ENCODE data around the gene DCAF11.

DCAF11 gene

GRCh38 chr14:24127673-24128072 is 13.1 kb downstream of the DCAF11 start:
- intact Hi-C loops (cut with DNase I; ENCODE audit: low total_unique reads) = no loop called here
- peaks cover 13 to 26% (median 13%) of the 10 kb centered on the region in 3 donors for H3K36me3 ChIP-seq
- H3K27me3 ChIP-seq = no peaks in the 10 kb centered on the region

DNA sequence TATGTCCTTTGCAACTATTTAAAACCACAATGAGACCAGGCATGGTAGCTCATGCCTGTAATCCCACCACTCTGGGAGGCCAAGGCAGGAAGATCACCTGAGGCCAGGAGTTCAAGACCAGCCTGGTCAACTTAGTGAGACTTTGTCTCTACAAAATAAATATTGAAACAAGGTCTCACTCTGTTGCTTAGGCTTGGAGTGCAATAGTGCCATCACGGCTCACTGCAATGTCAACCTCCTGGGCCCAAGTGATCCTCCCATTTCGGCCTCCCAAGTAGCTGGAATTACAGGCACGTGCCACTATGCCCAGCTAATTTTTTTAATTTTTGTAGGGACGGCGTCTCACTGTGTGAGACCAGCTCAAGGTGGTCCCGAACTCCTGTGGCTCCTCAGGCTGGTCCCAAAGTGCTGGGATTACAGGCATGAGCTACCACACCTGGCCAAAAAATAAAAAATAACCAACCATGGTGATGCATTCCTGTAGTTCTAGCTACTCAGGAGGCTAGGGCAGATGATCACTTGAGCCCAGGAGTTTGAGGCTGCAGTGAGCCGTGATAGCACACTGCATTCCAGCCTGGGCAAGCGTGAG is 14.9 kb downstream of the DCAF11 start:
- H3K4me1 ChIP-seq = peaks cover 0 to 9% (median 0%) of the 10 kb centered on the region in 4 donors
- no peaks in the 10 kb centered on the region for H3K9me3 ChIP-seq
- intact Hi-C loops (cut with DNase I; ENCODE audit: low total_unique reads) = no loop called here
- H3K27me3 ChIP-seq = no peaks in the 10 kb centered on the region
- peaks cover 0 to 8% (median 0%) of the 10 kb centered on the region in 3 donors for H3K36me3 ChIP-seq
- no peak overlapping the region for H3K4me3 ChIP-seq
- TF ChIP-seq, protein P1, sequence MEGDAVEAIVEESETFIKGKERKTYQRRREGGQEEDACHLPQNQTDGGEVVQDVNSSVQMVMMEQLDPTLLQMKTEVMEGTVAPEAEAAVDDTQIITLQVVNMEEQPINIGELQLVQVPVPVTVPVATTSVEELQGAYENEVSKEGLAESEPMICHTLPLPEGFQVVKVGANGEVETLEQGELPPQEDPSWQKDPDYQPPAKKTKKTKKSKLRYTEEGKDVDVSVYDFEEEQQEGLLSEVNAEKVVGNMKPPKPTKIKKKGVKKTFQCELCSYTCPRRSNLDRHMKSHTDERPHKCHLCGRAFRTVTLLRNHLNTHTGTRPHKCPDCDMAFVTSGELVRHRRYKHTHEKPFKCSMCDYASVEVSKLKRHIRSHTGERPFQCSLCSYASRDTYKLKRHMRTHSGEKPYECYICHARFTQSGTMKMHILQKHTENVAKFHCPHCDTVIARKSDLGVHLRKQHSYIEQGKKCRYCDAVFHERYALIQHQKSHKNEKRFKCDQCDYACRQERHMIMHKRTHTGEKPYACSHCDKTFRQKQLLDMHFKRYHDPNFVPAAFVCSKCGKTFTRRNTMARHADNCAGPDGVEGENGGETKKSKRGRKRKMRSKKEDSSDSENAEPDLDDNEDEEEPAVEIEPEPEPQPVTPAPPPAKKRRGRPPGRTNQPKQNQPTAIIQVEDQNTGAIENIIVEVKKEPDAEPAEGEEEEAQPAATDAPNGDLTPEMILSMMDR (IDR thresholded peaks at IDR 0.05) = no peak
- peak in 1 of 2 donors; percentile 31 for DNase-seq
- H3K27ac ChIP-seq = no peak overlapping the region

More at GRCh38 chr14:24127673-24128072, 13.1 kb downstream of the DCAF11 start:
- no peaks in the 10 kb centered on the region for H3K9me3 ChIP-seq
- DNase-seq = peak in 1 of 2 donors; percentile 1
- peaks cover 0 to 9% (median 0%) of the 10 kb centered on the region in 4 donors for H3K4me1 ChIP-seq
- no peak overlapping the region for H3K27ac ChIP-seq
- no peak overlapping the region for H3K4me3 ChIP-seq
- TF ChIP-seq, protein P1 (IDR thresholded peaks at IDR 0.05) = no peak

GRCh38 chr14:24130380-24130716 is 15.8 kb downstream of the DCAF11 start, which contains the start of gene FITM1:
FITM1 (plus strand) TSS chr14:24130659; CDS start chr14:24131564, 905 bp downstream.
- TF ChIP-seq, protein P1 (IDR thresholded peaks at IDR 0.05) = no peak
- Histone ChIP-seq H3K4me1 (peaks cover 0 to 10% (median 1%) of the 10 kb centered on the region in 4 donors), H3K4me3 (no peak within 1 kb of the TSS), H3K36me3 (peaks cover 0 to 6% (median 0%) of the 10 kb centered on the region in 3 donors), H3K27me3 (no peaks in the 10 kb centered on the region), H3K9me3 (no peaks in the 10 kb centered on the region), H3K27ac (no peak within 1 kb of the TSS)
- intact Hi-C loops (cut with DNase I; ENCODE audit: low total_unique reads) = no loop called here
- no peak for DNase-seq

DNA sequence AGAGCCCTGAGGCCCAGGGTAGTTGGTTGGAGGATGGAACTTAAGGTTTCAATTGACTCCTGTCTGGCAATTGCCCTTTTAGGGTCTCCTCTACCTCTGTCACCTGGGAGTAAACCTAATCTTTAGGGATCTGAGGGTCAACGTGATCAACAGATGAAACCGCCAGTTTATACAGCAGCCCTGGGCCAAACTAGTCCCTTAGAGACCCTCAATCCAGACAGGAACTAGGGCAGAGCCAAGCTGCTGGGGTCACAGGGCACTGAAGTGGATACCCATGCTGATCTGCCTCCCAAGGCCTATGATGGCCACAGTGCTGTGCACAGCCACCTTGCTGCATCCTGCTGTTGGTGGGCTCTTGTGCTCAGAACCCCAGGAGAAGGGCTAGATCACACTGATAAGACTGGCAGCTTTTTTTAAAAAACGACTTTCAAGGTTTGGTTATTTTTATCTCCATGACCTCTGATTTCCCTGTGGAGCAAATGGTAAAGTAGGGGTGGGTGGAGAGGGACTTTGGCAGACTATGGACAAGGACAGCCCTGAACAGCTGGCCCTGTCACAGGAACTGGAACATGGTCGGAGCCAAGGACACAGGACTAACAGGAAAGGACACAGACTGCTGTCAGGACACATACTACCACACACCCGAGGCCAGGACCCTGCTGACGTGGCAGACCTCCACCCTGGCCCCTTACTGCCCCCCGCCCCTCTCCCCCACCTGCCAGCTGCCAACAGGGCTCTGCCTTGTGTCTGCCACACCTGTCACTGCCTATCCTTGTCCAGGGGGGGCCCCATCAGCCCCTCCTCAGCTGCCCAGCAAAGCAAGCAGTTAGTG is 16.4 kb downstream of the DCAF11 start:
- DNase-seq = no peak
- TF ChIP-seq, protein P1 (IDR thresholded peaks at IDR 0.05) = no peak

DNA sequence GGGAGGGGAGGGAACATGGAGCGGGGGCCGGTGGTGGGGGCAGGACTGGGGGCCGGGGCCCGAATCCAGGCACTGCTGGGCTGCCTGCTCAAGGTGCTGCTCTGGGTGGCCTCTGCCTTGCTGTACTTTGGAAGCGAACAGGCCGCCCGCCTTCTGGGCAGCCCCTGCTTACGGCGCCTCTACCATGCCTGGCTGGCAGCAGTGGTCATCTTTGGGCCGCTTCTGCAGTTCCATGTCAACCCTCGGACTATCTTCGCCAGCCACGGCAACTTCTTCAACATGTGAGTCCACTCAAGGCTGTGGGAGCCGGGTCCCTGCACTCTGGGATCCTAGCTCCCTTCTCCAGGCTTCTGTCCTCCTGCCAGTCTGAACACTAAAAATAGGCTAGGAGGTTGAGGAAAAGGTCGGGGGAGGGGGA is 17.0 kb downstream of the DCAF11 start:
- peaks cover 0 to 15% (median 6%) of the 10 kb centered on the region in 4 donors for H3K4me1 ChIP-seq
- peaks cover 0 to 6% (median 0%) of the 10 kb centered on the region in 3 donors for H3K36me3 ChIP-seq
- no peak overlapping the region for H3K27ac ChIP-seq
- H3K27me3 ChIP-seq = no peaks in the 10 kb centered on the region
- DNase-seq = no peak
- no peak overlapping the region for H3K4me3 ChIP-seq
- TF ChIP-seq, protein P1 (IDR thresholded peaks at IDR 0.05) = no peak
- H3K9me3 ChIP-seq = no peaks in the 10 kb centered on the region
- intact Hi-C loops (cut with DNase I; ENCODE audit: low total_unique reads) = no loop called here

More for the DNA sequence above, 16.4 kb downstream of the DCAF11 start:
- Histone ChIP-seq H3K27me3 (no peaks in the 10 kb centered on the region), H3K4me3 (no peak overlapping the region), H3K27ac (no peak overlapping the region), H3K4me1 (peaks cover 0 to 12% (median 4%) of the 10 kb centered on the region in 4 donors), H3K9me3 (no peaks in the 10 kb centered on the region), H3K36me3 (peaks cover 0 to 6% (median 0%) of the 10 kb centered on the region in 3 donors)
- intact Hi-C loops (cut with DNase I; ENCODE audit: low total_unique reads) = no loop called here
